Fibroblast of upper back skin (primary cell): Measurements from ENCODE around the gene CLDN3.

ENCODE experiments used
- DNase-seq: peaks from one replicate; pipeline ENCODE4 v3.0.0-alpha.2; 2013

CLDN3 gene

GRCh38 chr7:73769481-73770001 is 529 bp downstream of the CLDN3 start:
- no peak for DNase-seq

GRCh38 chr7:73768641-73769480 is 1.2 kb downstream of the CLDN3 start:
- no peak for DNase-seq

DNA sequence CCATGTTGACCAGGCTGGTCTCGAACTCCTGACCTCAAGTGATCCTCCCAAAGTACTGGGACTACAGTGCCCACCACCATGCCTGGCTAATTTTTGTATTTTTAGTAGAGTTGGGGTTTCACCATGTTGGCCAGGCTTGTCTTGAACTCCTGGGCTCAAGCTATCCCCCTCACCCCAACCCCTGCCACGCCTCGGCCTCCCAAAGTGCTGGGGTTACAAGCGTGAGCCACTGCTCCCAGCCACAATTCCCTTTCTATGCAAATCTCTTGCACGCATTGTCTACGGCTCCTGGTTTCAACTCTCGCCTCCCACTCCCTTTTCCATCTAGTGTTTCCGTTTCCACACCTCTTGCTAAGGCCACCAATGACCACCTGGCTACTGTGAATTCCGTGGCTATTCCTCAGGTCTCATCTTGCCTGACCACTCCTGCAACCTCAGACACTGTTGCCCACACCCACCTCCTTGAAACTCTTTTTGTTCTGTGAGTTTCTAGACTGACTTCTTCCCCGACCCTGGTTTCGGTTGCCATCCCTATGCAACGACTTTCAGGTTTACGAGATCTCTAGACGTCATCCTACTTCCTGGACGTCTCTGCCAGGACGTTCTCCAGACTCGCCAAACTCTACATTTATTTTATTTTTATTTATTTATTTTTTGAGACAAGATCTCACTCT is 3.4 kb downstream of the CLDN3 start:
- DNase-seq, result no peak

- DNase-seq, result no peak
Observed at GRCh38 chr7:73762659-73762999, 7.4 kb downstream of the CLDN3 start.

GRCh38 chr7:73761854-73762658 is 8.0 kb downstream of the CLDN3 start:
- no peak for DNase-seq

GRCh38 chr7:73758581-73759138 is 11.4 kb downstream of the CLDN3 start:
- no peak for DNase-seq

DNA sequence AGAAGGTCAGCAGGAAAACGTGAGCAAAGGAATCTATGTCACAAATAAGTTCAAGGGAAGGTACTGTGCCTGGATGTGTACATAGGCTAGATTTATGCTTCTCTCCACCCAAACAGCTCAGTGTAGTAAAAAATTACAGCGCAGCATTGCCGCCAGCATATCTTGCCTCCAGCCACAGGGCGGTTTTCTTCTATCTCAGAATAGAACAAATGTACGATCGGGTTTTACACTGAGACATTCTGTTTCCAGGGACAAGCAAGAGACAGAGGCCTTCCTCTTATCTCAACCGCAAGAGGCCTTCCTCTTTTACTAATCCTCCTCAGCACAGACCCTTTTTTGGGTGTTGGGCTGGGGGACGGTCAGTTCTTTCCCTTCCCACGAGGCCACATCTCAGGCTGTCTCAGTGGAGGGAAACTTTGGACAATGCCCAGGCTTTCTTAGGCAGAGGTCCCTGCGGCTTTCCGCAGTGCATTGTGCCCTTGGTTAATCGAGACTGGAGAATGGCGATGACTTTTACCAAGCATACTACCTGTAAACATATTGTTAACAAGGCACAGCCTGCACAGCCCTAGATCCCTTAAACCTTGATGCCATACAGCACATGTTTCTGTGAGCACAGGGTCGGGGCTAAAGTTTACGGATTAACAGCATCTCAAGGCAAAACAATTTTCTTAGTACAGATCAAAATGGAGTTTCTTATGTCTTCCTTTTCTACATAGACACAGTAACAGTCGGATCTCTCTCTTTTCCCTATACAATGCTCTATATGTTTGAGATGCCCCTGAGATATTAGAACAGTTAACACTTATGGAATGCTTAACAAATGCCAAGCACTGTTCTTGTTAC is 19.9 kb downstream of the CLDN3 start:
- DNase-seq, result no peak

DNA sequence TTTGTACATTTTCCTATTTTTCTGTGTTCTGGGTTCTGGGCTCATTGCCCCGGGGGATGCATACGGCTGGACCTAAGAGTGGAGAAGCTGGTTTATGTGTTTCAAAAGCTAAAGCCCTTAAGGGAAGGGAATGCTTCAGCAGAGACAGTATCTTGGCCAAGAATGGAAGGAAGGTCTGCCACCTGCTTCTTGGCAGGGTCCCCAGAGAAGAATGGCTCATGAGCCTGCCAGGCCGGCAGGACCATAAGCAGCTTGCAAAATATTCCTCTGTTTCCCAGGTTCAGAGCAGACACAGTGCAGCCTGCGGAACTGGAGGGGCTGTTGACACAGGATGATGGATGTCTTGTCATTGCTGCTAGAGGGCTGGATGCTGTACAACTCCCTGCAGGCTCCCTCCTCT is 23.7 kb downstream of the CLDN3 start:
- no peak for DNase-seq

- DNase-seq, result no peak
Observed at GRCh38 chr7:73742753-73743641, 27.1 kb downstream of the CLDN3 start.

GRCh38 chr7:73742338-73742752 is 27.7 kb downstream of the CLDN3 start:
- no peak for DNase-seq

- no peak for DNase-seq
Observed at GRCh38 chr7:73741600-73741999, 28.5 kb downstream of the CLDN3 start.

DNA sequence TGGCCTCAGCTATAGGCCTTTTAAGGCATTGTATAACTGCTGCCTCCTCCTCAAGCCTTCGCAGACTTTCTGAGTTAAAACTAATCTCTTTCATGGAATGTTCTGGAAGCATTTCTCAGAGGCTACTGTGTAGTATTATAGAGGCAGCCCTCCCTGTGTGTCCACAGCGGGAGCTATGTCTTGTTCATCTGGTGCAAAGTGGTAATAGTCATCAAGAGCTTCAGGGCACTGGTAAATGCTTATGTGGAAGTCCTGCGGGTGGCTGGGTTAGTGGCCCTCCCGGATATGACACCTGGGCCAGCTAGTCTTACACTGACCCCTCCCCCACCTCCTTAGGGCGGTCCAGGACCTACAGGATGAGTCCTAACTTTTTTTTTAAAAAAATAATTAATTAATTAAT is 29.3 kb downstream of the CLDN3 start:
- no peak for DNase-seq

DNA sequence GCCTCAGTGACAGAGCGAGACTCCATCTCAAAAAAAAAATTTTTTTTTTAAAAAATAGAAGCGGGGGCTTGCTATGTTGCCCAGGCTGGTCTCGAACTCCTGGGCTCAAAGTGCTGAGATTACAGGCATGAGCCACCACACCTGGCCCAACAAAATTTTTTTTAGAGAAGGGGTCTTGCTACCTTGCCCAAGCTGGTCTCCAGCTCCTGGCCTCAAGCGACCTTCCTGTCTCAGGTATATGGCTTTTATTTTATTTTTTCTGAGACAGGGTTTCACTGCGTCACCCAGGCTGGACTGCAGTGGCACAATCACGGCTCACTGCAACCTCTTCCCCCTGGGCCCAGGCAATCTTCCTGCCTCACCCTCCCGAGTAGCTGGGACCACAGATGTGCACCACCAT is 29.9 kb downstream of the CLDN3 start:
- no peak for DNase-seq

DNA sequence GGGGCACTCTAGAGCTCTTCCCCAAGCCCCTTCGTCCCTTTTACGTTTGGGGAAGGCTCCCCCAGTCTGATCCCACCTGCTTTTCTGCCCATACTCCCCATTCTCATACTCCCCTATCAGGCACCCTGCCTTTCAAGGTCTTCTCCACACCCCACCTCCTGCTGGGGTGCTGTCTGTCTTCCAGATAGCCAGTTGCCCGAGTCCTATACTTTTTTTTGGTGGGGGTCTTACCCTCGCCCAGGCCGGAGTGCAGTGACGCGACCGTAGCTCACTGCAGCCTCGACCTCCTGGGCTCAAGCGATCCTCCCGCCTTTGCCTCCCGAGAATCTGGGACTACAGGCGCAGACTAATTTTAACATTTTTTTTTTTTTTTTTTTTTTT is 30.7 kb downstream of the CLDN3 start:
- DNase-seq, result no peak

DNA sequence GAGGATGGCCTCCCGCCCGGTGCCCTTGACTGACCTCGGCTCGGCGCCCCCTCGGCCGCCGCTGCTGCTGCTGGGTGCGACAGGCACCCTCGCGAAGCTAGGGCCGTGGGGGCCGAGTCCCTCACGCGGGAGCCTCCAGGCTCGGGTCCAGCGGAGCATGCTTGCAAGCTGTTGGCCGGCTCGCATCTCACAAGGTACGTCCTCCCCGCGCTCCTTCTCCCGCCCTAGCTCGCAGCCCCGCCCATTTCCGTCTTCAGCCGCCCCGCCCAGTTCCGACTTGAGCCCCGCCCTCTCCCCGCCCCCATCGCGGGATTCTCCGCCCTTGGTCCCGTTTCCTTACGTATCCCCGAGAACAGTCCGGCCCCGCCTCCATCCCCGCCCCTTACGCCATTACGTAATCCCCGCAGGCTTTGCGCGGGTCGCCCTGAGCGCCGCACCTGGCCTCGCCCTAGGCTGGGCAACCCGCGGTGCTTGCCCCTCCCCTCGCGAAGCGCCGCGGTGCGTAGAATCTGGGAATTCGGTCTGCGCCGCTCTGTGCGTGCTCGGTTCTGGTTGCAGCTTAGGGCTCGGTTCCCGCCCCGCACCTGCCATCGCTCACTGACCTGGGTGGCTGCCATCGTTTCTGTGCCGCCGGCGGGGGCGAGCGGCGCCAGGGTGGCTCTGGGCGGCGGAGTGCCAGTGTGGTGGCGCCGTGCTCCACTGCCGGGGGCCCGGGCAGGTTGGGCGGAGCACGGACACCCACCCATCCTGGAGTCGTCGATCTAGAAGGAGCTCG is 31.3 kb downstream of the CLDN3 start, which contains the start of gene ABHD11:
ABHD11 (minus strand) TSS at position 191 of the 775 bp plus-strand sequence; CDS start at position 159, 32 bp downstream.
- peak; percentile 95 for DNase-seq

DNA sequence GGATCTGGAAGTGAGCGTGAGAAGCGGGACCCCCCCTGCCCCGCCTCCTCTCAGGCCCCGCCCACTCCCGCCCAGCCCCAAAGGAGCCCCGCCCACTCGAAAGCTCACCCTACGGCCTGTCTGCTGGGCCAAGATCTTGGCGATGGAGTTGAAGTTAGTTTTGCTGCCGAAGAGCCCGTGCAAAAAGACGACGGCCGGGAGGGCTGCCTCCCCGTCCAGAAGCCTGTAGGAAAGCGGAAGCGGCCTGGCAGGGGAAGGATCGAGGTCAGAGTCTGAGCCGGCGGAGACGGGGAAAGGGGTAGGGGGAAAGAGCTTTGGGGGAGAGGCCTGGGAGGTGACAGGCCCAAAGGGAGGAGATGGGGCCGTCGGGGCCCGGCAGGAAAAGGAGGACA is 31.9 kb downstream of the CLDN3 start:
- peak; percentile 44 for DNase-seq

GRCh38 chr7:73737491-73738219 is 32.4 kb downstream of the CLDN3 start:
- DNase-seq, result no peak

DNA sequence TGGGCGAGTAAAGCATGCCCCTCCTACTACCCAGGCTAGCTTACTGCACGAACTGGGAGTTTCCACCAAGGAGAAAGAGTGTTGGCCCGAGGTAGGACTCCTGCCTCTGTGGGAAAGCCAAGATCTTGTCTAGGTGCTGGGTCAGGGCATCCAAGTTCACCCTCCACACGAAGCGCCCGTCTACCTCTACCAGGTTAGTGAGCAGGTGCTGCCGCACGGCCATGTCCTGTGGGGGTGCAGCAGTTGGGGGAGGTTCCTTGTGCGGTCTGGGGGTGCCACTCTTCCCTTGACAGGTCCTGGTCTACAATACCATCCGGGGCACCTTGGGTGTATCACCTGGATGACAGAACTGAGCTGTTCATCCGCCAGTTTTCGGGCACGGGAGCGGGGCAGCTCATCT is 33.2 kb downstream of the CLDN3 start:
- DNase-seq, result no peak

DNA sequence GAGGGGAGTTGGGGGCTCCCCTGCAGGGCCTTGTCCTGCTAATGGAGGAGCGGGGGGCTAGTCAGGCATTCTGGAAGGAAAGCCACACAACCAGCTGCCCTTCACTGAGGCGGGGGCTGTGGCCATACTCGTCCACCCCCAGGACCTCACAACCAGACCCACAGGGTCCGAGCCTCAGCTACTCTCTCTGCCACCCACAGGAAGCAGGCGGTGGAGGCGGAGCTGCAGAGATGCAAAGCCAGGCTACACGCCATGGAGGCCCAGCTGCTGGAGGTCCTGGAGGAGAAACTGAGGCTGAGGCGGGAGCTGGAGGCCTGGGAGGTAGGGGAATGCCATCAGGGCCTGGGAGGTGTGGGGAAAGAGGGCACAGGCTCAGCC is 34.6 kb downstream of the CLDN3 start:
- DNase-seq, result no peak
